GM06990 (cell line): Measurements from ENCODE around the gene POMT2.
"Not testable (repeated sequence)": the region's sequence is repeated elsewhere in the genome, so short reads cannot be mapped to it uniquely, and the experiment has no call there.

Experiments used
- DNase-seq: peaks from one replicate; pipeline ENCODE4 v3.0.0-alpha.2; 2011; ENCODE audit not compliant: insufficient read length; ENCODE audit errors: extremely low read depth
- H3K27me3 ChIP-seq: replicated peaks from 2 replicates; pipeline ENCODE4 v1.6.0; 2011; ENCODE audit warnings: low read length; ENCODE audit not compliant: control insufficient read depth, insufficient read depth
- H3K36me3 ChIP-seq: 2 replicates; pipeline ENCODE4 v1.5.1; 2011; ENCODE audit warnings: low read length; ENCODE audit not compliant: control insufficient read depth, insufficient read depth
- H3K4me3 ChIP-seq: replicated peaks from 2 replicates; pipeline ENCODE4 v1.5.1; 2011; ENCODE audit warnings: low read depth, mild to moderate bottlenecking, control low read depth, low read length
- TF ChIP-seq, protein P1 (sequence below): IDR thresholded peaks from 2 replicates; pipeline ENCODE4 v1.5.1; 2011; ENCODE audit warnings: low read length, control low read depth, mild to moderate bottlenecking, inconsistent platforms; ENCODE audit not compliant: insufficient read depth, poor library complexity, severe bottlenecking

POMT2 gene

DNA sequence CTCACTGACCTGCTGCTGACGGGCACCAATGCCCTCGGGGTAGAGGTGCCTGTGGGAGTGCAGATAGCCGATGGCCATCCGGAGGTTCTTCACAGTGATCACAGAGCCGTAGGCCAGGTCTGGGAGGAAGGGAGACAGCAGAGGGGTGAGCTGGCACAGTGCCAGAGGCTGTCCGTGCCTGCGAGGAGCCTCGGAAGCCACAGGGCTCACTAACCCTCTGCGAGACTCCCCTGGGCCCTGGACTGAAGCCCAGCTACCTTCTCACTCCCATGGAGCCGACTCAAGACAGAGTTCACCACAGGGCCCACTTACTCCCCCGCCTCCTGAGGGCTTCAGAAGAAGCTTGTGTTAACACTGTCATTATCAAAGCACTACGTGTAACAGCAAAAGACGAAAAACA, 24.5 kb downstream of the POMT2 start:
- DNase-seq, result no peak
- TF ChIP-seq, protein P1, sequence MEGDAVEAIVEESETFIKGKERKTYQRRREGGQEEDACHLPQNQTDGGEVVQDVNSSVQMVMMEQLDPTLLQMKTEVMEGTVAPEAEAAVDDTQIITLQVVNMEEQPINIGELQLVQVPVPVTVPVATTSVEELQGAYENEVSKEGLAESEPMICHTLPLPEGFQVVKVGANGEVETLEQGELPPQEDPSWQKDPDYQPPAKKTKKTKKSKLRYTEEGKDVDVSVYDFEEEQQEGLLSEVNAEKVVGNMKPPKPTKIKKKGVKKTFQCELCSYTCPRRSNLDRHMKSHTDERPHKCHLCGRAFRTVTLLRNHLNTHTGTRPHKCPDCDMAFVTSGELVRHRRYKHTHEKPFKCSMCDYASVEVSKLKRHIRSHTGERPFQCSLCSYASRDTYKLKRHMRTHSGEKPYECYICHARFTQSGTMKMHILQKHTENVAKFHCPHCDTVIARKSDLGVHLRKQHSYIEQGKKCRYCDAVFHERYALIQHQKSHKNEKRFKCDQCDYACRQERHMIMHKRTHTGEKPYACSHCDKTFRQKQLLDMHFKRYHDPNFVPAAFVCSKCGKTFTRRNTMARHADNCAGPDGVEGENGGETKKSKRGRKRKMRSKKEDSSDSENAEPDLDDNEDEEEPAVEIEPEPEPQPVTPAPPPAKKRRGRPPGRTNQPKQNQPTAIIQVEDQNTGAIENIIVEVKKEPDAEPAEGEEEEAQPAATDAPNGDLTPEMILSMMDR, result no peak
- Histone ChIP-seq H3K36me3 (no peaks in the 10 kb centered on the region; the same call in 1 of the 2 replicates), H3K4me3 (no peak overlapping the region), H3K27me3 (no peaks in the 10 kb centered on the region)

DNA sequence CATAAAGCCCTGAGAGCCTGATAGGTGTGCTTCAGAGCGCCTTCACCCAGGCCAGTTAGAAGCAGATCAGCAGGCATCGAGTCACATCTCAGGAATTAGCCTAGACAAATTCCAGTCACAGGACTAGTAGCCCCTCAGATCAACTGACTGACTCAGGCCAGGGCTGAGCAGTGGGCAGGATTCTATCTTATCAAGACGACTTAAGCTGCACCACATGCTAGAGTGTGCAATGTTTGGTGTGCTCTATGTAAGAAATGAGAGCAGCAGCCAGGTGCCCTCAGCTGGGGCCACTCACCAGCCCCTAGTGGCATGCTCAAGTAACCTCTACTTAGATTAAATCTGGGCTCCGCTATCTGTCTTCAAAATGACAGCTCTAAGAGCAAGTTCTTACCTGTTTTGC, 30.0 kb downstream of the POMT2 start:
- no peak for DNase-seq
- TF ChIP-seq, protein P1, result no peak
- H3K36me3 ChIP-seq, result no peaks in the 10 kb centered on the region; the same call in 1 of the 2 replicates
- no peaks in the 10 kb centered on the region for H3K27me3 ChIP-seq
- no peak overlapping the region for H3K4me3 ChIP-seq

DNA sequence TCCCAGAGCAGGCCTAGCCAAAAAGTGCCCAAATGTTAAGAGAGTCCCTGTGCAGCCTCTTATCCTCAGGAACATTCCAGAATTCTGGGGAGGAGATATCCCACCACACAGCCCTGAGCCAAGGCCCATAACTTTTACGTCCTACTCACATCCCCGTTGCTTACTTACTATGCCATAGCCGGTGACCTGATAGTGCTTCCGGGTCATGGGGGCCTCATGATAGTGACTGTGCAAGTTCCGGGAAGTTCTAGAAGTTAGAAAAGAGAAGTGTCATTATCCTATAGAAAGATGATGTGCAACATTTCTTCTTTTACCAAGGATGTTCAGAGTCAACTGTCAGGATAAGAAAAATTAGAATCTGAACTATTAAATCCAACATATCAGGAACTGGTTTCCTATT, 34.1 kb downstream of the POMT2 start:
- H3K36me3 ChIP-seq, result no peaks in the 10 kb centered on the region; the same call in 1 of the 2 replicates
- TF ChIP-seq, protein P1, result no peak
- H3K4me3 ChIP-seq, result no peak overlapping the region
- no peaks in the 10 kb centered on the region for H3K27me3 ChIP-seq
- DNase-seq, result no peak

DNA sequence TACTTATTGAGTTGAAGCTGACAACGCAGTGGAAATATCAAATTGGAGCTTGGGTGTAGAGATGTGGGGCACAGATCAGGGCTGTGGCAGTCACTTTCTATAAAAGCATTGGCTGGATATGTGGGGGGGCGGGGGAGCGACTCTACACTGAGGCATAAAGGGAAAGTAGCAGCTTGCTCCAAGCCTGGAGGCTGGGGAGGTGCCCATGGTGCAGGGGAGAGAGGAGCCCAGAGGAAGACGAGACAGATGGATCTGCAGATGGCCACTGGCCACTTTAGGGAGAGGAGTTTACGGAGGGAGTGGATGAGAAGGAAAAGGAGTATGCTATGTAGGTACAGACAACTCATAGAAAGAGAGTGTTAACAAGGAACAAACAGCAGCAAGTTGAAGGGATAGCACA, 36.2 kb downstream of the POMT2 start:
- no peaks in the 10 kb centered on the region for H3K27me3 ChIP-seq
- no peaks in the 10 kb centered on the region; the same call in none of the 2 replicates for H3K36me3 ChIP-seq
- no peak overlapping the region for H3K4me3 ChIP-seq
- DNase-seq, result no peak
- TF ChIP-seq, protein P1, result no peak

DNA sequence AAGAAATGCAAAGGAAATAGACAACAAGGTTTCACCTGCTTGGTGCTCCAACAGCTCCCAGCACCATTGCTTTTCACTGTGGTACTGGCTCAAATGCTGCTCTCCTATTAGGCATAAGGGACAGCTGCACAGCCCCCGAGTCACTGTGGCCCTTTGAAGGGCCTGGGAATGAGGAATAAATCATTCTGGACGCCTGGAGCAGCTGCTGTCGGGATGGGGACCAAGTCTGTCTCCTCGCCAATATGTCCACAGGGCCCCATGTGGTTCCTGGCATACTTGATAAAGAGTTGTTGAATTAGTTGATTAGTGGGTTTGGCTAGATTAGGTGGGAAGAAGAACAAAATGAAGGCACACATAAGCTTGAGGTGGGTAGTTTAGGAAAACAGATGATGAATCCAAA, 36.6 kb downstream of the POMT2 start:
- no peak overlapping the region for H3K4me3 ChIP-seq
- no peak for DNase-seq
- TF ChIP-seq, protein P1, result no peak
- no peaks in the 10 kb centered on the region; the same call in none of the 2 replicates for H3K36me3 ChIP-seq
- H3K27me3 ChIP-seq, result no peaks in the 10 kb centered on the region

DNA sequence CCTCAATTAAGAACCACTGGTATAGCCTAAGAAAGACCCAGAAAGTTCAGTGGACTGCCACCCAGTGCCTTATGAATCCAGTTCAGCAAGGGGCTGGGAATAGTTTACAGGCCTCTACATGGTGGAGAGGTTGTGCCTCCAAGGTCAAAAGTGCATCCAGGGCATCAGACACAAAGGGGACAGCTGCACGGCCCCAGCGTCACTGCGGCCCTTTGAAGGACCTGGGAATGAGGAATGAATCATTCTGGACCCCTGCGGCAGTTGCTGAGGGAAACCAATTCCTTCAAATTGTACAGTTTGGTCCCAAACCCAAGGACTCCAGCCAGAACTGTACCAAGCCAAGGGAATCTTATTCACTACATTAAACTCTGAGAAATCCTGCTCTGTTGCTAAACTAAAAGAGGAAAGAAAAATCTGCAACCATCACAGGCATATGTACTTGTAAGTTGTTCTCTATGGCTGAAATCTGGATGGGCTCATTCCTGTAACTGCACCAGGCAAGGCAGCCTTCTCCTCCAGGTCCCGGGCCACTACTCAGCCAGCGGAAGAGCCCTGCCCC, 38.8 kb downstream of the POMT2 start:
- Histone ChIP-seq H3K4me3 (no peak overlapping the region), H3K36me3 (peaks cover 3% of the 10 kb centered on the region), H3K27me3 (no peaks in the 10 kb centered on the region)
- TF ChIP-seq, protein P1, result no peak
- DNase-seq, result no peak

DNA sequence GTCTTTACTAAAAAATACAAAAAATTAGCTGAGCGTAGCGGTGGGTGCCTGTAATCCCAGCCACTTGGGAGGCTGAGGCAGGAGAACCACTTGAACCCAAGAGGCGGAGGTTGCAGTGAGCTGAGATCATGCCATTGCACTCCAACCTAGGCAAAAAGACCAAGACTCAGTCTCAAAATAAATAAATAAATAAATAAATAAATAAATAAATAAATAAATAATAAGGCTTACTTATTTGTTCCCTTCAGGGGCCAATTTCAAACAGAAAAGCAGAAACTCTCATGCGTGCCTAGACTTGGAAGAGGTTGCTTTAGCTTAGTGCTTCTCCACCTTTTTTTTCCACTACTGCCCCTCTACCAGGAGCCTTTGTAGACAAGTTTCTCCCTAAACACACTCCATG, 39.8 kb downstream of the POMT2 start:
- not testable (repeated sequence) for DNase-seq, H3K36me3 ChIP-seq, H3K27me3 ChIP-seq, H3K4me3 ChIP-seq
